Astrocyte (in vitro differentiated cells and primary cell): ENCODE results near the gene TMEM81. TPM values are rescaled to one million over a fixed set of nuclear protein-coding genes. Genes with fewer than 3 reads are reported as not detected.

Experiments
- DNase-seq: peaks from one replicate; pipeline ENCODE4 v3.0.0-alpha.2; 2010; ENCODE audit warnings: low read depth
- FAIRE-seq: peaks from 2 replicates; lab custom pipeline; 2011; peaks lifted over from hg19 to GRCh38; lab: Jason Lieb, UNC
- H2AFZ ChIP-seq: 2 replicates; pipeline ENCODE4 v1.6.0; 2012; ENCODE audit warnings: low read depth, low read length, inconsistent platforms
- H3K27ac ChIP-seq: 2 replicates; pipeline ENCODE4 v1.5.1; 2011; ENCODE audit warnings: low read depth, low read length, inconsistent platforms
- H3K27me3 ChIP-seq: 2 replicates; pipeline ENCODE4 v1.6.0; 2011; ENCODE audit warnings: low read length, inconsistent platforms; ENCODE audit not compliant: insufficient read depth
- H3K36me3 ChIP-seq: 2 replicates; pipeline ENCODE4 v1.5.1; 2011; ENCODE audit warnings: low read length, inconsistent platforms; ENCODE audit not compliant: insufficient read depth
- H3K4me1 ChIP-seq: 2 replicates; pipeline ENCODE4 v1.5.1; 2011; ENCODE audit warnings: low read length, inconsistent platforms; ENCODE audit not compliant: insufficient read depth
- H3K4me2 ChIP-seq: 2 replicates; pipeline ENCODE4 v1.6.0; 2012; ENCODE audit warnings: low read length, inconsistent platforms
- H3K4me3 ChIP-seq: 2 replicates; pipeline ENCODE4 v1.5.1; 2011; ENCODE audit warnings: low read depth, mild to moderate bottlenecking, low read length, inconsistent platforms; ENCODE audit not compliant: insufficient read depth
- H3K79me2 ChIP-seq: 2 replicates; pipeline ENCODE4 v1.6.0; 2012; ENCODE audit warnings: mild to moderate bottlenecking, low read length, inconsistent platforms; ENCODE audit not compliant: insufficient read depth
- H3K9ac ChIP-seq: 2 replicates; pipeline ENCODE4 v1.6.0; 2012; ENCODE audit warnings: mild to moderate bottlenecking, low read length, inconsistent platforms
- H3K9me3 ChIP-seq: 2 replicates; pipeline ENCODE4 v1.5.1; 2012; ENCODE audit warnings: low read depth, mild to moderate bottlenecking, low read length, inconsistent platforms; ENCODE audit not compliant: insufficient read depth
- H4K20me1 ChIP-seq: 2 replicates; pipeline ENCODE4 v1.6.0; 2012; ENCODE audit warnings: low read length, inconsistent platforms; ENCODE audit not compliant: insufficient read depth
- H3K27ac Mint-ChIP-seq: one replicate; pipeline ENCODE4 v1.8.0; 2021; ENCODE audit warnings: mild to moderate bottlenecking, mixed read lengths; ENCODE audit not compliant: unreplicated experiment
- H3K27me3 Mint-ChIP-seq: one replicate; pipeline ENCODE4 v1.8.0; 2021; ENCODE audit warnings: low read depth, mixed read lengths; ENCODE audit not compliant: unreplicated experiment
- H3K36me3 Mint-ChIP-seq: one replicate; pipeline ENCODE4 v1.8.0; 2021; ENCODE audit warnings: low read depth, mixed read lengths; ENCODE audit not compliant: unreplicated experiment
- H3K4me1 Mint-ChIP-seq: one replicate; pipeline ENCODE4 v1.8.0; 2021; ENCODE audit warnings: low read depth, mixed read lengths; ENCODE audit not compliant: unreplicated experiment
- H3K4me3 Mint-ChIP-seq: one replicate; pipeline ENCODE4 v1.8.0; 2021; ENCODE audit warnings: mild to moderate bottlenecking, moderate library complexity, mixed read lengths; ENCODE audit not compliant: unreplicated experiment
- H3K9me3 Mint-ChIP-seq: one replicate; pipeline ENCODE4 v1.8.0; 2021; ENCODE audit warnings: mild to moderate bottlenecking, mixed read lengths; ENCODE audit not compliant: unreplicated experiment
- CTCF ChIP-seq: IDR thresholded peaks from 2 replicates; pipeline ENCODE4 v1.5.1; 2011; ENCODE audit warnings: low read depth, mild to moderate bottlenecking, inconsistent platforms, low read length, moderate library complexity; ENCODE audit not compliant: insufficient read depth
- EZH2 ChIP-seq: IDR thresholded peaks from 2 replicates; pipeline ENCODE4 v1.6.1; 2012; ENCODE audit warnings: mild to moderate bottlenecking, low read length, inconsistent platforms; ENCODE audit not compliant: insufficient read depth
- total RNA-seq: library from RNA; stranded (reverse); gene quantifications from 2 replicates; pipeline ENCODE4 v1.2.1, GENCODE V29; 2021

The TMEM81 gene
- total RNA-seq, 1 donor from 2014 or later = 4.8 TPM

- Histone ChIP-seq H3K4me3 (no peak overlapping the region), H3K9ac (no peak overlapping the region), H3K4me1 (no peaks in the 10 kb centered on the region), H3K9me3 (no peaks in the 10 kb centered on the region), H4K20me1 (no peaks in the 10 kb centered on the region), H3K27ac (no peak overlapping the region), H2AFZ (no peak overlapping the region), H3K27me3 (no peaks in the 10 kb centered on the region), H3K79me2 (no peaks in the 10 kb centered on the region), H3K36me3 (no peaks in the 10 kb centered on the region), H3K4me2 (no peak overlapping the region)
- FAIRE-seq (no peak), DNase-seq (no peak)
- no peak for TF ChIP-seq CTCF
- no peak for TF ChIP-seq EZH2
- no peak overlapping the region for H3K4me3 Mint-ChIP-seq
- H3K27ac Mint-ChIP-seq = no peak overlapping the region
- no peaks in the 10 kb centered on the region for H3K4me1 Mint-ChIP-seq
- H3K27me3 Mint-ChIP-seq = peaks cover 47% of the 10 kb centered on the region
- H3K9me3 Mint-ChIP-seq = no peaks in the 10 kb centered on the region
- H3K36me3 Mint-ChIP-seq = no peaks in the 10 kb centered on the region
Observed at GRCh38 chr1:205065666-205066065, 18.6 kb downstream of the TMEM81 start.

- Histone ChIP-seq H3K4me1 (no peaks in the 10 kb centered on the region), H3K36me3 (no peaks in the 10 kb centered on the region)
- DNase-seq = no peak
Observed at GRCh38 chr1:205064741-205065316, 19.4 kb downstream of the TMEM81 start.

More at GRCh38 chr1:205064741-205065316, 19.4 kb downstream of the TMEM81 start:
- TF ChIP-seq CTCF (no peak), EZH2 (no peak)
- no peaks in the 10 kb centered on the region for H3K79me2 ChIP-seq
- H3K27ac Mint-ChIP-seq = no peak overlapping the region
- H3K4me3 Mint-ChIP-seq = no peak overlapping the region
- no peaks in the 10 kb centered on the region for H3K9me3 Mint-ChIP-seq
- no peaks in the 10 kb centered on the region for H3K9me3 ChIP-seq
- H3K27me3 Mint-ChIP-seq = peaks cover 49% of the 10 kb centered on the region
- no peak overlapping the region for H3K9ac ChIP-seq
- H3K36me3 Mint-ChIP-seq = no peaks in the 10 kb centered on the region
- no peak overlapping the region for H3K27ac ChIP-seq
- no peaks in the 10 kb centered on the region for H4K20me1 ChIP-seq
- FAIRE-seq = no peak
- no peaks in the 10 kb centered on the region for H3K4me1 Mint-ChIP-seq
- H2AFZ ChIP-seq = no peak overlapping the region
- H3K4me2 ChIP-seq = no peak overlapping the region
- no peaks in the 10 kb centered on the region for H3K27me3 ChIP-seq
- no peak overlapping the region for H3K4me3 ChIP-seq
